ENCODE results near the gene HK1. TPM values are rescaled to one million over a fixed set of nuclear protein-coding genes. Genes with fewer than 3 reads are reported as not detected.

HK1 gene
- total and polyA plus RNA-seq, 2 of the 4 experiments (the other 2 are of a cell fraction), result 53.7 to 90.5 TPM

DNA sequence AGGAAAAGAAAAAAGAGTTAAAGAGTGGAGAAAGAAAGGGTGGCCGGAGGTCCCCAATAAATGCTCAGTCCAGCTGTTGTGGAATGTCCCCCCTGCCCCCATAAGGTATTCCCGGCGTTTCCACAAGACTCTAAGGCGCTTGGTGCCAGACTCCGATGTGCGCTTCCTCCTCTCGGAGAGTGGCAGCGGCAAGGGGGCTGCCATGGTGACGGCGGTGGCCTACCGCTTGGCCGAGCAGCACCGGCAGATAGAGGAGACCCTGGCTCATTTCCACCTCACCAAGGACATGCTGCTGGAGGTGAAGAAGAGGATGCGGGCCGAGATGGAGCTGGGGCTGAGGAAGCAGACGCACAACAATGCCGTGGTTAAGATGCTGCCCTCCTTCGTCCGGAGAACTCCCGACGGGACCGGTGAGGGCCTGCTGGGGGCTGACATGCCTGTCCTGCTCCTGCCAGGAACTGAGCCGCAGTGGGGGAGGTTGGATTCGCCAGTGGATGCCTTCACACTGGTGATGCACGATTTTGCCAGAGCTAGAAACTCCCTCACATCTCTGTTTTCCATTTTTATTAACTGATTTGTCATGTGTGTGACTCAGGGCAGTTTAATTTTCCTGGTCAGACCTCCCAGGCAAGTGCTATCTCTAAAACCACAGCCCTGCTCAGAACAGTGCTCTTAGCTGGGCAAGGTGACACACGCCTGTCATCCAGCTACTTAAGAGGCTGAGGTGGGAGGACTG lies 104.3 kb downstream of the HK1 start:
- Histone ChIP-seq H4K5ac (ENCODE audit: low read depth, low read length) (no peak overlapping the region), H3K56ac (ENCODE audit: extremely low read depth, insufficient read depth, low read length) (no peak overlapping the region), H2AFZ (replicated peaks; ENCODE audit: low read length, poor library complexity) (peak overlapping the region; percentile 63), H3K9me1 (ENCODE audit: insufficient read depth, low read length) (0 out of 2 replicates have a peak, but pooled peaks cover 6% of the 10 kb centered on the region), H2AK9ac (replicated peaks; ENCODE audit: low read depth, low read length, poor library complexity) (peak overlapping the region; percentile 74), H3K9ac (ENCODE audit: low read depth, low read length) (no peak overlapping the region), H3K27me3 (ENCODE audit: control insufficient read depth, insufficient read depth, low read length) (no peaks in the 10 kb centered on the region), H3K4me1 (ENCODE audit: control insufficient read depth, insufficient read depth, low read length) (peaks cover 10% of the 10 kb centered on the region), H2BK15ac (ENCODE audit: low read depth, low read length) (no peak overlapping the region), H2BK5ac (ENCODE audit: low read depth, low read length, poor library complexity, severe bottlenecking) (peak overlapping the region; percentile 65), H3K18ac (ENCODE audit: low read depth, low read length) (no peak overlapping the region), H4K20me1 (ENCODE audit: insufficient read depth, low read length) (peaks cover 23% of the 10 kb centered on the region), H4K91ac (ENCODE audit: insufficient read depth, low read depth, low read length) (peak overlapping the region; percentile 7; the same call in 1 of the 2 replicates), H3K23ac (ENCODE audit: low read depth, low read length) (no peak overlapping the region; the same call in 1 of the 2 replicates), H3K79me1 (ENCODE audit: low read depth in 1 of 2, low read length in 2 of 2) (peaks cover 24 to 25% of the 10 kb centered on the region in 2 experiments), H2BK120ac (ENCODE audit: low read depth, low read length) (0 out of 2 replicates have a peak overlapping the region, but pooled peaks have one; percentile 12), H3K4me2 (ENCODE audit: low read depth, low read length) (no peak overlapping the region), H3K4me3 (ENCODE audit: insufficient read depth, low read depth, low read length) (no peak overlapping the region), H4K8ac (ENCODE audit: low read depth in 2 of 2, low read length in 2 of 2) (peak overlapping the region in 1 of 2 experiments; percentile 18; a peak in 1 of 4 replicates), H3K14ac (replicated peaks; ENCODE audit: low read depth, low read length) (no peak overlapping the region), H3K4ac (ENCODE audit: low read depth, low read length) (peak overlapping the region; percentile 57; the same call in 1 of the 2 replicates), H2AK5ac (ENCODE audit: low read depth, low read length) (peak overlapping the region; percentile 46; the same call in 1 of the 2 replicates), H3K9me3 (ENCODE audit: control insufficient read depth, insufficient read depth, low read length) (no peaks in the 10 kb centered on the region), H3K27ac (ENCODE audit: insufficient read depth, low read length) (no peak overlapping the region; the same call in 1 of the 2 replicates), H3K36me3 (ENCODE audit: control insufficient read depth, insufficient read depth, low read length) (peaks cover 43% of the 10 kb centered on the region), H2BK20ac (ENCODE audit: low read depth, low read length) (0 out of 2 replicates have a peak overlapping the region, but pooled peaks have one; percentile 4)
- in situ Hi-C loops (cut with MboI; ENCODE audit: low sequenced_read_pairs), result no loop called here
- WGBS, 2 experiments (ENCODE audit: extremely low coverage in 2 of 2, insufficient read length in 1 of 2), result 58% methylated on average over 8 of the region's 26 CpGs; no CpG with 5 or more reads in 1 of the 2 experiments
- DNase-seq, result peak; percentile 95
- POLR2A ChIA-PET (ENCODE audit: unreplicated experiment), result no interaction called here
- intact Hi-C loops (cut with micrococcal nuclease), result loop anchor here (1.0 to 2.0 kb wide), 2 partner anchors 63 to 146 kb away; no protein-coding TSS in a partner anchor
- dilution Hi-C loops (cut with HindIII; ENCODE audit: low sequenced_read_pairs, unreplicated experiment), result no loop called here
- 0 out of 2 replicates have a peak, but pooled peaks have one; percentile 14 for TF ChIP-seq CEBPB (IDR thresholded peaks at IDR 0.05; ENCODE audit: low read depth, low read length)
- no peak for TF ChIP-seq RFX5 (IDR thresholded peaks at IDR 0.05; ENCODE audit: low read depth, low read length)
- peak; percentile 81 for ATAC-seq (ENCODE audit: low read depth)
- CTCF ChIA-PET, result interaction anchor here (1.1 to 1.6 kb wide), 5 partner anchors 10 to 144 kb away, joined by 3 to 8 read pairs (median 4); no protein-coding TSS in a partner anchor
- BruUV-seq (replicated peaks), result no TSS peak
